NCI-H146 treated with DMSO at 0.1 percent for 48 hours (cell line): ENCODE results near the gene SHISA6.

ENCODE experiments used
- DNase-seq: peaks from one replicate; lab custom pipeline; 2025; ENCODE audit not compliant: unreplicated experiment; lab: John Stamatoyannopoulos, UW

SHISA6 gene

GRCh38 chr17:11514565-11514964, 273.6 kb downstream of the SHISA6 start:
- no peak for DNase-seq

DNA sequence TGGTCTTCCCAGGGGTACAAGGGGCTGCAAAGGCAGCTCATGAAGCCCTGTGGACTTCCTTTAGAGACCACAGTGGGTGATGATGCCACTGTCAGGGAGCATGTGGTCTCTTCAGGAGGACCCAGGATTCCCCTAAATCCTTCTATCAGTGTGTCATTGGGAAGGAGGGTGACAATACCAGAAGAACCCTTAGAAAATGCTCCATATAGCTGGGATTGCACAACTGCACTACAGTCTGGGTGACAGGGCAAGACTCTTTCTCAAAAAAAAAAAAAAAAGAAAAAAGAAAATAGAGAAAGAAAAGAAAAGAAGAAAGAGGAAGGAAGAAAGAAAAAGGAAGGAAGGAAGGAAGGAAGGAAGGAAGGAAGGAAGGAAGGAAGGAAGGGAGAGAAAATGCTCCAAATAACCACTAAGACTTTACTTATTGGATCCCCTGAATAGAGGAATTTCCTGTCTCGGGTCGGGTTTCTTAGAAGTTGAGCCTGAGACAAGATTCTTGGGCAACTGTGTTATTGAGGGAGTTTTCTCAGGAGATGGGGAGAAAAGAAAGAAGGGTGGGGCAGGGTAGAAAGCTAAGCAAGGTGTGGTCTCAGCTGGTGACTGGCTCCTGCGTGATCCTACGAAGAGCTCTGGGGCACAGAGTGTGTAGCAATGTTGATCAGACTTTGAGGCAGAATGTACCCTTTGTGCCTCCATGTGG, 274.1 kb downstream of the SHISA6 start:
- DNase-seq, result no peak

DNA sequence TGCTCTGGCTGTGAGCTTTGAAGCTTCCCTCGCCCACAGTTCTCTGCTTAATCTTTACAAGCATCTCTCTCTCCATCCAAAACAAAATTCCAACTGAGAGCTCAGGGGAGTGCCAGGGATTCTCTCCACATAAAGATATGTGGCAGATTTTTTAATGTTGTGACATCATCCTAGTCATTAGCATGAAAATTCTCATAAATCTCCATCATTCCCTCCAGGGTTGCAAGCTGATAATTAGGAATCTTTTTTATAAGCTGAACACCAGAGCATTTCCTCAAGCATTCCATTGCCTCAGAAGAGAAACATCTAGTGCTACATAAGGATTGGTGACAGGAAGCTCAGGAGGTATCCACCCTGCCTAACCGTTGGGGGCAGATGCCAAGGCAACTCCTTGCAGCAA, 274.9 kb downstream of the SHISA6 start:
- DNase-seq, result no peak

- DNase-seq, result no peak
These were observed 294.2 kb downstream of the SHISA6 start for GRCh38 chr17:11535231-11535630.

DNA sequence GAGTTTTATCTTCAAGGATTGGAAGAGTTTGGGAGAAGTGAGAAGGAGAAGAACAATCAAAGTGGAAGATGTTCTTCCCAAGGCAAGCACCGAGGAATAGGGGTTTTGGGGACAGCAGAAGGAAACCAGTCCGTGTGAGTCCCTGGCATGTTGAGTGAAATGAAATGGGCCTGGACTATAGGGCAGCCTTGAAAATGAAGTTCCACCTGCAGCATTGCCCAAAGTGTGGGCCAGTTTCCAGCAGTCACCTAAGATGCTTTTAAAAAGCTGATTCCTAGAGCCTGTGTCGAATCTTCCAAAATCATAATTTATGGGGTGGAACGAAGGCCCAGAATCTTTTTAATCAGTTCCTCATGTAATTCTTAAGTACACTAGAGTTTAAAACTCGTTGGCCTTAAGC, 297.4 kb downstream of the SHISA6 start:
- no peak for DNase-seq

DNA sequence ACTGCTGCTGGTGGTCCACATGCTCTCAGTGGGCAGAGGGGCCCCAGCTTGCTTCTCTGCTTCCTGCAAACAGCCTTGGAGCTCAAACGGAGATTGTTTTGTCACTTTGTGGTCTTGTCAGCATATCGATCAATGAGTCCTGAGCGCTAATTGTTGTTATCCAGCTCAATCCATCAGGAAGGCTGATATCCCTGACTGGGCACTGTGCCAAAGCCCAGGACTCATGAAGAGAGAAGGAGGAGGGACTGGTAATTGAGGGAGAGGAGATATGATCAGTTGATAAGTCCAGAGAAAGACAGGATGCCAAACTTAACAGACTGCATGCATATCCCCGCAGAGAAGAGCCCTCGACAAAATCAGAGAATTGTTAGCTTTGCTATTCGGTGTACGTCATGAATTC, 298.6 kb downstream of the SHISA6 start:
- no peak for DNase-seq

DNA sequence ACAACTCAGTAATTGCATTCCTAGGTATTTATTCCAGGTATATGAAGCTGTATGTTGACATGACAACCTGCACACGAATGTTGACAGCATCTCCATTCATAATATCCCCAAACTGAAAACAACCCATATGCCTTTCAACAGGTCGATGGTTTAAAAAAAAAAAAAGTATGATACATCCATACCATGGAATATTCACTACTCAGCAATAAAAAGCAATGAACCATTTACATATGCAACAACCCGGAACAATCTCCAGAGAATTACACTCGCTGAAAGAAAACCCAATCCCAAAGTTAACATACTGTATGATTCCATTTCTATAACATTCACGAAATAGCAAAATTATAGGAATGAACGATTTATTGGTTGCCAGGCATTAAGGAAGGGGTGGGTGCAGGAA, 304.0 kb downstream of the SHISA6 start:
- DNase-seq, result no peak

GRCh38 chr17:11545696-11546095, 304.7 kb downstream of the SHISA6 start:
- DNase-seq, result no peak

DNA sequence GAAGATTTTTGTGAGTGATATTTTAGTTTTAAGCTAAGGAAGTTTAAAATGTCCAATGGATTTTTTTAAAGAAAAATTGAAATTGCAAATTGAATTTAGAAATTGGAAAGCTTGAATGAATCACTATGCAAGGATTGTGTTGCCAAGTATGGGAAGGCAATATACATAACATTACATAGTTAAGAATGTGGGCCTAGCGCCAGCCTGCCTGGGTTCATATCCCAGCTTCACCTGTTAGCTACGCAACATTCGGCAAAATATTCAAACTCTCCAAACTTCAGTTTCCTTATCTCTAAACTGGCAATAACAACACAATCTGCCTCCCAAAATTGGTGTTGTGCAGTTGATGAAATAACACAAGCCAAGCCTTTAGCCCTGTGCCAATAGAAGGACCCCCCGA, 306.8 kb downstream of the SHISA6 start:
- DNase-seq, result no peak

- DNase-seq, result no peak
These were observed 307.4 kb downstream of the SHISA6 start for GRCh38 chr17:11548398-11548797.

GRCh38 chr17:11550431-11550830, 309.4 kb downstream of the SHISA6 start:
- no peak for DNase-seq

DNA sequence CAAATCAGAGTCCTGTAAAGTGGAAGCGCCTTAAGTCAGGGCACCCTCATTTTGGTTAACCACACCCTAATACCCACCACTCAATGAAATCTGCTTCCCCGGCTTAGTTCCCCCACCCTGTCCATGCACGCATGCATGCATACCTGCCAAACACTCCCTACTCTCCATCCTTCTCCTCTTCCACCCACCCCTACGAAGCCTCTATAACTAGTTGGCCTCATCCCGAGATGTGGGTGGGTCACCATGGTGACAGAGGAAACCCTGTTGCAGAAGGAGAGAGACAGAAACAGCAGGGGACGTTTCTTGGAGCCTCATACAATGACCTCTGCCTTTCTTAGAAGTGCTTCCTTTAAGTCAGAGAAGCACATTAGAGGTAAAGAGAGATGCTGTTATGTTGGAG, 310.4 kb downstream of the SHISA6 start:
- no peak for DNase-seq

DNA sequence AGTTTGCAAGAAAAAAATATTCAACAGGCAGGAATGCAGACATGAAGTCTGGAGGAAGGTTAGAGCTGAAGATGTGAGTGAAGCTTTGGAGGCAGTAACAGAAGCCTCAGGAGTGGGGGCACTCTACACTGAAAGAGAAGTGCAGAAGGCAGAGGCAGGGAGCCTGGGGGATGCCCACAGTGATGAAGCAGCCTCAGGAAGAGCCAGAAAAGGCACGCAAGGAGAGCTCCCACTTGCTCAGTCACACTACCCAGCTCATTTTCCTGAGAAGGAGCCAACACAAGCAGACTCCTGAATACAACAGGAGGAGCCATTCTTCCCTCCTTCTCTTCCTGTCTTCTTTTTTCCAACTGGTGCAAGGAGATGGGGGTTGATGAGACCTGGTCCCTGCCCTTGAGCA, 312.1 kb downstream of the SHISA6 start:
- no peak for DNase-seq

DNA sequence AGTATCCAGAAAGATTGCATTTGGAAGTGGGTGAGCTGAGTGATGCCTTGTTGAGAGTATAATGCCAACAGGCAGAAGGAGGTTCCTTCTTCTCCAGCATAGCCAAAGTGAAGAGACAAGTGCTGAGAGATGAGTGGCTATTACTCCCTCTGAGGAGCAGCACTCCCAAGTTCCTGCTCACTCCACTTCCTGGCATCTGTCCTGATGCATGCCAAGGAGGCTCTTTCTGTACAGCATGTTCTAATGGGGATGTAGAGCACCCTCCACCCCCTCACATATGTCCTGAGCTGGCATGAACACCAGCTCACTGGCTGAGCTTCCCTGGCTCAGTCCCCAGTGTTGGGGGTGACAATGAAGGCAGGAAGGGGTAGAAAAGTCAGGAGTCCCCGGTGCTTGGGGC, 313.0 kb downstream of the SHISA6 start:
- no peak for DNase-seq

DNA sequence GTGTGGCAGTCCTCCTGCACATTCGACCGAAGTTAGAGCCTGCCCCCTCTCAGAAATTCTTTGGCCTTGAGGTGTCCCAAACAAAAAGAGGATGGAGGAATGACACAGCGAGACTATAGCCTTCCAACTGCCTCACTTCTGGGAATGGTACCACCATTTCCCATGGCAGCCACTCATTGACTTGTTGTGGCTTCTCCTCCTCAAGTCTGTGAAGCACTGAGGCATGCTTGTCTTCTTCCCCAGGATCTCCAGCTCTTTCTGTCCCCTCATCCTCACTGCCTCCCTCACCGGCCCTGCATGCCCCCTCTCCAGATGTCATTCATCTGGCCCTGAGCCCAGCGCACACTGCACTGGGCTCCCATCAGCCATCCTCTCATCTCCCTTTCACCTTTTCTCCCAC, 313.5 kb downstream of the SHISA6 start:
- DNase-seq, result no peak

GRCh38 chr17:11555530-11555929, 314.5 kb downstream of the SHISA6 start:
- DNase-seq, result no peak

GRCh38 chr17:11557727-11558452, 316.9 kb downstream of the SHISA6 start:
- no peak for DNase-seq

DNA sequence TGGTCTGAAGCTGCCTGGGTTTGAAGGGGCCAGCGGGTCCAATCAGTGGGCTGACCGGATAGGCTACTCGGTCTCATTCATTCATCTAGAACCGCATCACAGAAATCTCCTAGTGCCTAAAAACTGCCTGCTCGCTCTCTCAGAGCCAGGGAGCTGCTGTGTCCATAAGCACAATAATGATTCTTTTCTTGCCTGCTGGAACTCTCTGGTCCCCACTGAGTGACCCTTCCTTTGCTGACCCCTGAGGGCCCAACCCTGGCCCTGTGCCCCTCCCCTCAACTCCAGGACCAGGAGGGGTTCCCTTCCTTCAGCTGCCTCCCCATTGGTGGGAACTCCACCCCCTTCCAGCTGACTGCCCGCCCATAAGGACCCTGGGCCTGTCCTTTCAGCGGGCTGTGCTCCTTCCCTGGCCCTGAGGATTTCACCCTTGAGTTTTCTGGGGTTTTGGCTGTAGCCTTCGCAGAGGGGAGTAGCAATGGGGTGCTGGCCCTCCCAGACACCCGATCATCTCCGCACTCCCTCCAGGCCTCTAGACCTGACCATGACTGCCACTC, 317.7 kb downstream of the SHISA6 start:
- no peak for DNase-seq

GRCh38 chr17:11559601-11560000, 318.6 kb downstream of the SHISA6 start:
- DNase-seq, result no peak

DNA sequence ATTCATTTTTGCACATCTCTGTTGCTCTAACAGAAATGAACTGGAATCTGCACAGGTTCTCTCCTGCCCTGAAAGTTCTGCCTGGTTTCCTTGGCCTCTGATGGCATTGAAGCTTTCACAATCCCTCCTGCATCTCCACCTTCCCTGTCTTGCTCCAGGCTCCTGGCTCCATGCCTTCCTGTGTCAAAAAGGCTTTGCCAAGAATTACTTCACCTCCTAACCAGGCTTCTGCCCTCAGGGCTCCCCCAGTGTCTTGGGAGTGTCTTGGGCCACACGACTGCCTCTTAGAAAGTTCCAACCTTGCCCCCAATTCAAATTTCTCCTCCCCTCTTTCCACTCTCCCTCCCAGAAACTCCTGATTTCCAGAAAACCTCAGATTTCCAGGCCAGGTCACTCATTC, 320.3 kb downstream of the SHISA6 start:
- DNase-seq, result no peak

- no peak for DNase-seq
These were observed 320.7 kb downstream of the SHISA6 start for GRCh38 chr17:11561702-11562101.

DNA sequence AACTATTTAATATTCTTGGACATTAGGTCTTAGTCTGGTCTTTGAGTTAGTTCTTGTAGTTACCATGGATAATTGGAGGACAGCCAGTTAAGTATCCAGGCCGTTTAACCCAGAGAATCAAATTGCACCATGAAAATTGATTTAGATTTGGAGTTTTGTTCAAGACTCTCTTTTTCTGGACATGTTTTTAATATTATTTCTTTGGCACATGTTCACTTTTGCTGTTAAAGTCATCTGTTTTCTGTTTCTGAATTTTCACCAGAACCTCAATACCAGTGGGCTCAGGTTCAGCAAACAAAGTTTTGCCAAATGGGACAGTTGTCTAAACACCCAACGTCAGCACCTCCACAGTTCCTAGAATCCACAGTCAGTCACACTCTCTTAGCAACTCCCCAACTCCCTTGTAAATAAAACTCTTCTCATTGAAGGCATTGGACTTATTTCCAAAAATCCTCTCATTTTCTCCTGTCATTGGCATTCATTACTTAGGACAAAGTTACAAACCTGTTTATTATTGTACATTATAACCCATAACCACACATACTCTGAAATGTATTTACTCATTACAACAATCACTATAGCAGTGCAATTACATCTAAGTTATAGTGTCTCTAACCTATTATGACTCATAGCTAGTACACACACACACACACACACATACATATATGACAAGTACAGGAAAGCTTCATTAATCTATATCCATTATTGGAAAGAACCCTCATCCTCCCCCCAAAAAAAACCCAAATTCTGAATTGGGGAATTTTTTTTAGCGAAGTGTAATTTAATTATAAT, 323.8 kb downstream of the SHISA6 start:
- no peak for DNase-seq
